B cell (primary cell): ENCODE data around the gene CBX8. TPM values are rescaled to one million over a fixed set of nuclear protein-coding genes. Genes with fewer than 3 reads are reported as not detected.
A peak's percentile ranks its signal among the peaks of the same experiment; 100 is the strongest.

Experiments
- ATAC-seq: fragments of 200-7000 bp; cut with Tn5 transposase; one replicate; pipeline ENCODE4 v1.10.0; 2021; ENCODE audit warnings: low read depth, mild to moderate bottlenecking, moderate number of reproducible peaks, moderate library complexity
- CTCF ChIA-PET: fragments of 350-600 bp; sonication (Branson Sonifier 250); formaldehyde crosslinking; loops from one replicate; lab custom pipeline; 2021; ENCODE audit warnings: antibody characterized with exemption, inconsistent platforms; lab: Charles Lee
- POLR2A ChIA-PET: fragments of 350-600 bp; sonication (Branson Sonifier 250); formaldehyde crosslinking; loops from one replicate; lab custom pipeline; 2021; ENCODE audit warnings: antibody characterized with exemption; lab: Charles Lee
- DNase-seq: peaks from one replicate; pipeline ENCODE4 v3.0.0; 2013
- H2AFZ ChIP-seq: 2 replicates; pipeline ENCODE4 v1.6.1; 2012; ENCODE audit warnings: mild to moderate bottlenecking, low read depth, low read length; ENCODE audit not compliant: insufficient read depth, poor library complexity, severe bottlenecking
- H3K27ac ChIP-seq, 2 donors: 1 replicate in 1 of 2; 2 replicates in 1 of 2; pipeline ENCODE4 v1.5.1; 2012 to 2013; ENCODE audit warnings: low read length in 2 of 2, mild to moderate bottlenecking in 2 of 2, moderate library complexity in 1 of 2
- H3K27me3 ChIP-seq, 4 experiments: fragments of 200-600 bp in 1 of 4; sonication (generic) in 1 of 4; replicated peaks in 1 of 4; 1 replicate in 2 of 4; 2 replicates in 2 of 4; pipeline versions ENCODE4 v1.6.1 to v1.7.0; 2013 to 2016; ENCODE audit warnings: low read length in 3 of 4, mild to moderate bottlenecking in 2 of 4, mixed read lengths in 1 of 4, moderate library complexity in 1 of 4; ENCODE audit not compliant: insufficient read depth in 4 of 4, control insufficient read depth in 3 of 4; ENCODE audit errors: control extremely low read depth in 1 of 4
- H3K36me3 ChIP-seq, 2 experiments: replicated peaks in 1 of 2; 1 replicate in 1 of 2; 2 replicates in 1 of 2; pipeline versions ENCODE4 v1.6.1 to v1.7.1; 2013; ENCODE audit warnings: low read length in 1 of 2; ENCODE audit not compliant: insufficient read depth in 2 of 2, control insufficient read depth in 1 of 2; ENCODE audit errors: control extremely low read depth in 1 of 2, extremely low read depth in 1 of 2
- H3K4me1 ChIP-seq, 2 donors: fragments of 200-600 bp in 1 of 2; sonication (generic) in 1 of 2; 1 replicate in 1 of 2; 2 replicates in 1 of 2; pipeline versions ENCODE4 v1.5.1 to v1.6.1; 2013 to 2017; ENCODE audit warnings: low read length in 2 of 2; ENCODE audit not compliant: control insufficient read depth in 2 of 2, insufficient read depth in 2 of 2
- H3K4me2 ChIP-seq: replicated peaks from 2 replicates; pipeline ENCODE3; 2012; ENCODE audit warnings: mild to moderate bottlenecking, low read depth, low read length; ENCODE audit not compliant: poor library complexity, severe bottlenecking
- H3K4me3 ChIP-seq, 5 experiments: fragments of 200-600 bp in 1 of 5; sonication (generic) in 1 of 5; 1 replicate in 3 of 5; 2 replicates in 2 of 5; pipeline versions ENCODE4 v1.5.1 to v1.7.0; 2011 to 2016; ENCODE audit warnings: low read length in 4 of 5, mild to moderate bottlenecking in 4 of 5, low read depth in 2 of 5, control low read depth in 1 of 5, moderate library complexity in 1 of 5; ENCODE audit not compliant: insufficient read depth in 1 of 5; ENCODE audit errors: control extremely low read depth in 1 of 5, extremely low read depth in 1 of 5
- H3K79me2 ChIP-seq: fragments of 200-600 bp; sonication (generic); one replicate; pipeline ENCODE4 v1.6.0; 2016; ENCODE audit warnings: low read length; ENCODE audit not compliant: control insufficient read depth, insufficient read depth
- H3K9ac ChIP-seq: fragments of 200-600 bp; sonication (generic); 2 replicates; pipeline ENCODE4 v1.6.1; 2017; ENCODE audit warnings: mild to moderate bottlenecking, low read length, moderate library complexity
- H3K9me3 ChIP-seq, 3 donors: one replicate each; pipeline versions ENCODE4 v1.6.1 to v1.7.1; 2013; ENCODE audit warnings: low read length in 2 of 3; ENCODE audit not compliant: control insufficient read depth in 2 of 3, insufficient read depth in 1 of 3; ENCODE audit errors: control extremely low read depth in 1 of 3
- H4K20me1 ChIP-seq: 2 replicates; pipeline ENCODE4 v1.6.0; 2012; ENCODE audit warnings: mild to moderate bottlenecking, low read length; ENCODE audit not compliant: insufficient read depth, control insufficient read depth, poor library complexity, severe bottlenecking
- H3K27ac Mint-ChIP-seq: one replicate; pipeline ENCODE4 v1.8.0; 2021; ENCODE audit warnings: mixed read lengths
- H3K27me3 Mint-ChIP-seq: one replicate; pipeline ENCODE4 v1.8.0; 2021; ENCODE audit warnings: mixed read lengths
- H3K4me1 Mint-ChIP-seq: one replicate; pipeline ENCODE4 v1.8.0; 2021; ENCODE audit warnings: mixed read lengths
- H3K4me3 Mint-ChIP-seq: one replicate; pipeline ENCODE4 v1.8.0; 2021; ENCODE audit warnings: mixed read lengths
- H3K9me3 Mint-ChIP-seq: one replicate; pipeline ENCODE4 v1.8.0; 2022; ENCODE audit warnings: mixed read lengths; ENCODE audit not compliant: insufficient read depth
- CTCF ChIP-seq: fragments of 200-600 bp; IDR thresholded peaks from one replicate; pipeline ENCODE4 v1.8.0; 2022; ENCODE audit warnings: antibody characterized with exemption, mild to moderate bottlenecking
- EZH2 ChIP-seq: IDR thresholded peaks from 2 replicates; pipeline ENCODE4 v1.6.1; 2012; ENCODE audit warnings: borderline replicate concordance, low read depth, mild to moderate bottlenecking, moderate library complexity, low read length; ENCODE audit not compliant: insufficient read depth, poor library complexity, severe bottlenecking
- WGBS: methylation state at CpG from one replicate; pipeline ENCODE4 v1.1.5; 2013; ENCODE audit warnings: missing lambda C conversion rate; ENCODE audit not compliant: insufficient coverage; 5-methylcytosine and 5-hydroxymethylcytosine counted together
- intact Hi-C: fragments of 100-400 bp; cut with micrococcal nuclease; formaldehyde crosslinking; loops from one replicate; pipeline ENCODE4 v1.10.0; 2022
- polyA plus RNA-seq: library from polyadenylated mRNA; depleted of rRNA; stranded (reverse); fragments of >200 nt; gene quantifications from 2 replicates; pipeline ENCODE4 v1.2.3, GENCODE V29; 2012
- total RNA-seq, 2 donors: library from RNA; stranded (reverse); fragments of 120-200 nt in 1 of 2; gene quantifications; 1 replicate in 1 of 2; 2 replicates in 1 of 2; pipeline versions ENCODE4 v1.2.3 to v1.2.4, GENCODE V29; 2013 to 2022

Gene CBX8
- total and polyA plus RNA-seq, 2 donors (not counting 1 experiment from before 2014, with no cell fraction given), result 0.31 to 6.8 TPM

- DNase-seq, result no peak
- peaks cover 0 to 64% (median 52%) of the 10 kb centered on the region in 4 experiments for H3K27me3 ChIP-seq
- no peak for TF ChIP-seq EZH2
- TF ChIP-seq CTCF, result no peak
- H3K4me1 ChIP-seq, result peaks cover 65 to 71% of the 10 kb centered on the region in 2 donors
- no peak overlapping the region for H3K9ac ChIP-seq
- H3K9me3 ChIP-seq, result peaks cover 0 to 65% (median 31%) of the 10 kb centered on the region in 3 donors
- Mint-ChIP-seq H3K4me1 (peaks cover 39% of the 10 kb centered on the region), H3K27me3 (peaks cover 29% of the 10 kb centered on the region), H3K27ac (peak overlapping the region; percentile 91), H3K9me3 (no peaks in the 10 kb centered on the region), H3K4me3 (peak overlapping the region; percentile 49)
- H3K27ac ChIP-seq, result no peak overlapping the region
- CTCF ChIA-PET, result interaction anchor here (0.8 to 3.6 kb wide), 7 partner anchors 9 to 44 kb away, joined by 3 to 18 read pairs (median 5); partner anchors contain the start of gene CBX4
- intact Hi-C loops, result loop anchor here (5.0 kb wide), 2 partner anchors 1598 to 1713 kb away; partner anchors contain the start of genes ACTG1 and BAHCC1
- 8% methylated on average over 21 of the region's 23 CpGs for WGBS
- H2AFZ ChIP-seq, result no peak overlapping the region
- peaks cover 0 to 7% of the 10 kb centered on the region in 2 experiments for H3K36me3 ChIP-seq
- POLR2A ChIA-PET, result interaction anchor here (0.7 to 1.5 kb wide), 5 partner anchors 9 to 41 kb away, joined by 3 to 5 read pairs (median 4); partner anchors contain the start of gene CBX4
- peak overlapping the region; percentile 10 for H3K4me2 ChIP-seq
- H3K79me2 ChIP-seq, result peaks cover 4% of the 10 kb centered on the region
- ATAC-seq, result no peak
- no peak overlapping the region for H3K4me3 ChIP-seq
- peaks cover 46% of the 10 kb centered on the region for H4K20me1 ChIP-seq
These were observed 2.3 kb upstream of the CBX8 start for GRCh38 chr17:79799174-79799537.
